ENCODE results near the gene FMO2.

Gene FMO2

GRCh38 chr1:171221665-171222591, 36.8 kb downstream of the FMO2 start:
- no peak for TF ChIP-seq NFIC (IDR thresholded peaks at IDR 0.05)
- no peak for TF ChIP-seq CEBPB (IDR thresholded peaks at IDR 0.05)
- TF ChIP-seq EGR1 (IDR thresholded peaks at IDR 0.05), result no peak
- TF ChIP-seq CREB1 (IDR thresholded peaks at IDR 0.05; ENCODE audit: low read depth), result no peak
- TF ChIP-seq YY1 (IDR thresholded peaks at IDR 0.05; ENCODE audit: low read depth), result no peak
- TF ChIP-seq FOXM1 (IDR thresholded peaks at IDR 0.05; ENCODE audit: borderline replicate concordance, low read depth), result no peak
- no peak for TF ChIP-seq ZBTB7A (IDR thresholded peaks at IDR 0.05; ENCODE audit: low read depth)
- no peak for TF ChIP-seq RAD21 (IDR thresholded peaks at IDR 0.05; ENCODE audit: low read depth)
- no peak for TF ChIP-seq EP300 (IDR thresholded peaks at IDR 0.05; ENCODE audit: borderline replicate concordance)
- TF ChIP-seq REST (IDR thresholded peaks at IDR 0.05; ENCODE audit: low read depth), result no peak

GRCh38 chr1:171222936-171223335, 37.8 kb downstream of the FMO2 start:
- no peak for TF ChIP-seq TEAD4 (IDR thresholded peaks at IDR 0.05)
- no peak for TF ChIP-seq EGR1 (IDR thresholded peaks at IDR 0.05)
- no peak for TF ChIP-seq CREB1 (IDR thresholded peaks at IDR 0.05; ENCODE audit: low read depth)

- TF ChIP-seq RAD21 (IDR thresholded peaks at IDR 0.05; ENCODE audit: low read depth) (peak; percentile 68), FOXM1 (IDR thresholded peaks at IDR 0.05; ENCODE audit: borderline replicate concordance, low read depth) (no peak)
Observed at GRCh38 chr1:171226747-171227370, 41.8 kb downstream of the FMO2 start.

GRCh38 chr1:171231326-171231725, 46.2 kb downstream of the FMO2 start:
- TF ChIP-seq MAX (IDR thresholded peaks at IDR 0.05) (no peak), RAD21 (IDR thresholded peaks at IDR 0.05; ENCODE audit: low read depth) (no peak), FOXM1 (IDR thresholded peaks at IDR 0.05; ENCODE audit: borderline replicate concordance, low read depth) (no peak), USF1 (IDR thresholded peaks at IDR 0.05) (no peak), CREB1 (IDR thresholded peaks at IDR 0.05; ENCODE audit: low read depth) (no peak), YY1 (IDR thresholded peaks at IDR 0.05; ENCODE audit: low read depth) (no peak), REST (IDR thresholded peaks at IDR 0.05; ENCODE audit: low read depth) (no peak), TEAD4 (IDR thresholded peaks at IDR 0.05) (no peak), EGR1 (IDR thresholded peaks at IDR 0.05) (no peak), NFIC (IDR thresholded peaks at IDR 0.05) (no peak), TAF1 (IDR thresholded peaks at IDR 0.05; ENCODE audit: low read depth) (no peak), EP300 (IDR thresholded peaks at IDR 0.05; ENCODE audit: borderline replicate concordance) (no peak), TCF12 (IDR thresholded peaks at IDR 0.05; ENCODE audit: low read depth) (no peak), ZBTB7A (IDR thresholded peaks at IDR 0.05; ENCODE audit: low read depth) (no peak), CEBPB (IDR thresholded peaks at IDR 0.05) (no peak)

GRCh38 chr1:171233183-171233582, 48.1 kb downstream of the FMO2 start:
- TF ChIP-seq TEAD4 (IDR thresholded peaks at IDR 0.05) (no peak), USF1 (IDR thresholded peaks at IDR 0.05) (no peak), EP300 (IDR thresholded peaks at IDR 0.05; ENCODE audit: borderline replicate concordance) (no peak), YY1 (IDR thresholded peaks at IDR 0.05; ENCODE audit: low read depth) (no peak)

GRCh38 chr1:171243878-171244277, 58.8 kb downstream of the FMO2 start:
- TF ChIP-seq REST (IDR thresholded peaks at IDR 0.05; ENCODE audit: low read depth), result no peak
- TF ChIP-seq MAX (IDR thresholded peaks at IDR 0.05), result no peak
- no peak for TF ChIP-seq YY1 (IDR thresholded peaks at IDR 0.05; ENCODE audit: low read depth)
- TF ChIP-seq ZBTB7A (IDR thresholded peaks at IDR 0.05; ENCODE audit: low read depth), result no peak
- no peak for TF ChIP-seq FOXM1 (IDR thresholded peaks at IDR 0.05; ENCODE audit: borderline replicate concordance, low read depth)
- TF ChIP-seq NFIC (IDR thresholded peaks at IDR 0.05), result no peak
- no peak for TF ChIP-seq USF1 (IDR thresholded peaks at IDR 0.05)
- TF ChIP-seq TCF12 (IDR thresholded peaks at IDR 0.05; ENCODE audit: low read depth), result no peak
- TF ChIP-seq EGR1 (IDR thresholded peaks at IDR 0.05), result no peak
- no peak for TF ChIP-seq TEAD4 (IDR thresholded peaks at IDR 0.05)
- no peak for TF ChIP-seq TAF1 (IDR thresholded peaks at IDR 0.05; ENCODE audit: low read depth)
- no peak for TF ChIP-seq CREB1 (IDR thresholded peaks at IDR 0.05; ENCODE audit: low read depth)
- TF ChIP-seq EP300 (IDR thresholded peaks at IDR 0.05; ENCODE audit: borderline replicate concordance), result no peak
- TF ChIP-seq CEBPB (IDR thresholded peaks at IDR 0.05), result no peak
- TF ChIP-seq RAD21 (IDR thresholded peaks at IDR 0.05; ENCODE audit: low read depth), result no peak
